Right kidney (tissue), 1 donor: ENCODE results near the gene IQSEC1.

Experiments used
- DNase-seq: peaks from one replicate; pipeline ENCODE4 v3.0.0-alpha.2; 2016

The IQSEC1 gene

DNA sequence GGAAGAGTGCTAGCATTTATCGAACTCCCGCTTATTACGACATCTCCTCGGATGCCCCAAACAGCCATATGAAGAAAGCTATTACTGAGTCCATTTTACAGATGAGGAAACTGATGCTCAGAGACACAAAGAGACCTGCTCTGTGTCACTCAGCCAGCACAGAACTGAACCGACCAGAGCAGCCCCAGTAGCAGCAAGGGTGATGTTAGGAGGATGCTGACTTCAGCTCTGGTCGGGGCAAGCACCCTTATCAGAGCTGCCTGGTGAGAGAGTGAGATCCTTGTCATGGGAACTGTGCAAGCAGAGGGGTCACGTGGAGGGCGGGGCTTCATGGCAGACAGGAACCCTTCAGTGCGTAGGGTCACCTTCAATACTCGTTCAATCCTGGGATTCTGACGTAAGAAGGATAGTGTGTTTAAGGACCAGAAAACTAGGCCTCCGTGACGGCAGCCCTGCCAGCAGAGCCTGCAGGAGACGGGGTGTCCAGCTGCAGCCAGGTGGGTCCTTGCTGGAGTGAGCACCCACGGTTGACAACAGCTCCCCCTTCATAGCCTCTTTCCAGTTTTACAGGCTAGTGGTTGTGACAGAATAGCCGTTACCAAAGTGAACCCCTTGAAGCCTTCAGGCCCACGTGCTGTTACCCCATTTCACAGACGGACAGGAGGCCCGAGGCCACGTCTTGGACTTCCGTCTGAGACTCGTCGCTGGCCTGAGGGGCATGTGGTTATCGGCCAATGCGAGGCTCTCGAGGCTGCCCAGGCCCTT lies 12.0 kb upstream of the IQSEC1 start:
- DNase-seq = no peak

- no peak for DNase-seq
Measured at GRCh38 chr3:13083898-13084297, 10.7 kb upstream of the IQSEC1 start.

GRCh38 chr3:13083254-13083653 lies 10.0 kb upstream of the IQSEC1 start:
- DNase-seq = no peak

DNA sequence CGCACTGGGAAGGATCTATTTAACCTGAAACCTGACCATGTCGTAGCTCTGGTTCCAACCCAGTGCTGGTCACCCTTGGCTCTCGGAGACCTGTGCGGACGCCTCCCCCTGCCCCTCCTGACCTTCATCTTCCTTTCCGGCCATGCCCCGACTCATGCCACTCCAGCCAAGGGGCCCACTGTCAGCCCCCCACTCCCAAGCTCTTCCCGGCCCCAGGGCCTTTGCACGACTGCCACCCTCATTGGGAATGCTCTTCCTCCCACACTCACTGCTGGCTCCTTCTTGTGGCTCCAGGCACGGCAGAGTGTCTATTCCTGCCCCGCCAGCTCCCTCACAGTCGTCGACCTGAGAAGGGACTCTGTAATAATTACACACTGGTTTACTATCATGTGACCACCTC lies 9.4 kb upstream of the IQSEC1 start:
- no peak for DNase-seq

DNA sequence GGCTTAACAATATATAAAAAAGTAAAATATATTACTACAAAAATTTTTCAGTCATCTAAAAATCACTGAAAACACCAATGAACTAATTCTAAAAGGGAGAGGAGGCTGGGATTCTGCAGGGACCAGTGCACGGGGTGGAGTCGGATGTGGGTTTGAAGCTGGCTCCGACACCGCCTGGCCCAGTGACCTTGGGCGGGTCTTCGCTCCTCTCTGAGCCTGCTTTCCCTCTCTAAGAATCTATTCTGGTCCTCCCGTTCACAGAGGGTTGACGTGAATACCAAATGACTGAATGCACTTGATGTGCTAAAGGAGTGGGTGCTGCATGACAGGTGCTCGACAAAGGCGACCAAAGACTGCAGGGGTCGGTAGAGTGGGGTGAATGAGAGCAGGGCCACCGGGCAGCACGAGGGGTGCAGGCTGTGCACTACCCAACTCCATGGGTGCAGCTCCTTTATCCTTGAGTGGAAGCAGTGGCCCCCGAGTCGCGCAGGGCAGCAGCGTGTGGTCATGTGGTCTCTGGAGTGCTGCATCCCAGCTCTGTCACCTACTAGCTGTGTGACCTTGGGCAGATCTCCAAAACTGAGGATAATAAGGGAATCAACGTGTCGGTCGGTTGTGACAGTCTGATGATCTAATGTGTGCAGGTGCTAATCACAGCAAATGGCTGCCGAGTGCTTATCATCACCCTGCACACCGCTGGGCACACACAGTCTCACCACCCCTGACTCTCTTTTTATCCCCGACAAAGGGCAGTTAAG lies 8.6 kb upstream of the IQSEC1 start:
- DNase-seq = no peak

GRCh38 chr3:13080591-13080990 lies 7.4 kb upstream of the IQSEC1 start:
- no peak for DNase-seq

DNA sequence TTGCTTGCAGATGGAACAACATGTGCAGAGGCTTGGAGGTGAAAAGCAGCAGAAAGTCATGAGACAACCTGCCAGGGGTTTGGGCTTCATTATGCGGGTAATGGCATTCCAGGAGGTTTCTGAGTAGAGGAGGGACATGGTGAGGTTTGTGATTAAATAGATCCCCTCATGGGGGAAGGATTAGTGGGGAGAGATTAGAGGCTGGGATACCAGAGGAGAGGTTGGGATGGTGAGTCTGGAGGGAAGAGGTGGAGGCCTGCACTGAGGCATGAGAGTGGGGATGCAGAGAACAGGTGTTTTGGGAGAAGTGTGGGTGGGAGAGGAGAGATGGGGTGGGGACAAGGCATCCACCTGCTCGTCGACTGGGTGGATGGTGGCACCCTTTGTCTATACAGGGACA lies 6.8 kb upstream of the IQSEC1 start:
- DNase-seq = no peak

DNA sequence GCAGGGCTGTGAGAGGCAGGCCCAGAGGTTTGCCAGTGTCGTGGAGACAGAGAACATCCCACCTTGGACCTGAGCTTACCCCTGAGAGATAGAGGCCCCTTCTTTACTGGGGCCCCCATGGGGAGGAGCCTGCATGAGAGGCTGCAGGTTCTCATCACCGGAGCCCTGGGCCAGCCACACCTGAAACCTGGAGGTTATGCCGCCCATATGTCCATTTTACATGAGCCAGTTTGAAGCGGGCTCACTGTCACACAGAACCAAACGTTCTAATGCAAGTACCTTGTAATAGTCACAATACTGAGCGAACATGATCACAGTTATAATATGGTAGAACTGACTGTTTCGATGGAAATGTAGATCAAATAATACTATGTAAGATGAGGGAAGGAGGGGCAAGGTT lies 6.3 kb upstream of the IQSEC1 start:
- DNase-seq = no peak

DNA sequence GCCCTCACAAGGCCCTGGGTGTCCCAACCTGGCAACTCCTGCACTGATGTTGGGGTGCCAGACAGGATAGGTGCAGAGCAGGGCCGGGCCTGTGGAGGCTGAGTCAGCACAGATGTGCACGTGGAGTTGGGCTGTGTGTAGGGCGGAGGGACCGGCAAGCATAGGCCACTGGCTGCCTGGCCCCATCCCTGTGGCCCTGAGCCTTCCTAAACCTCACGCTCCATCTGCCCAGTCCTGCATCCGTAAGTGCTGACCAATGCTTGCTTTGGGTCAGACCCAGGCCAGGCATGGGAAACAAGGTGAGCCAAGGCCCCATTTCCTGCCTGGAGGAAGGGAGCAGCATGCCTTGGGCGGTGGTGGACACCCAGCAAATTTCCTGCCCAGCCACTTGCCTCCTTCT lies 5.8 kb upstream of the IQSEC1 start:
- no peak for DNase-seq

GRCh38 chr3:13078163-13078905 lies 5.1 kb upstream of the IQSEC1 start:
- DNase-seq = no peak

DNA sequence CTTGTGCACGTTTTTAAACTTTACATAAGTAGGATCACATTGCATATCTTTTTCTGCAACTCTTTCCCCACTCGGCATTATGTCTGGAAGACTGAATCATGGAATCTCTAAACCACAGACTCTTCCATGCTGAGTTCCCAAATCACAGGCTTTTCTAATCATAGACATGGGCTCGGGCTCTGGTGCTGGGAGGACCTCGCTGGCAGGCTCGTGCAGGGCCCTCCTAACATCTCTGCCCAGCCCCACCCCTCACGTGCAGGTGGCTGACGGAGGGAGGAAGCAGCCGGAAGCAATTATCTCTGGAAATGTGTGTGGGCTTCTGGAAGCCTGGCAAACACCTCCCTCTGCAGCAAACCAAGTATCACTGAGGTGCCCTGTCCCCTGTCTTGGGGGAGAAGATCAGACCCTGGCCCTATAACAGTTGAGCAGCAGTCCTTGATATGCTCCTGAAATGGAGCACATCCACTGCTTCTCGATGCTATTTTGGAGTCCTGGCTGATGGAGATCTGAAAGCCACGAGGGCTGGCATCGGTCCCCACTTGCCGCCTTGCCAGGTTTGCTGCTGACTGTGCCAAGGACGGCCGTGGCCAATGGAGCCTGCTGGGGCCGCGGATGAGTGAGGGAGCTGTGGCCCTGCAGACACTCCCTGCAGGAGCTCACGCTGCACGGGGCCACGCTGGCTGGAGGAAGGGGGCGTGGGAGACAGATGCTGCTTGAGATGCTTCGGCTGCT lies 4.4 kb upstream of the IQSEC1 start:
- DNase-seq = no peak

DNA sequence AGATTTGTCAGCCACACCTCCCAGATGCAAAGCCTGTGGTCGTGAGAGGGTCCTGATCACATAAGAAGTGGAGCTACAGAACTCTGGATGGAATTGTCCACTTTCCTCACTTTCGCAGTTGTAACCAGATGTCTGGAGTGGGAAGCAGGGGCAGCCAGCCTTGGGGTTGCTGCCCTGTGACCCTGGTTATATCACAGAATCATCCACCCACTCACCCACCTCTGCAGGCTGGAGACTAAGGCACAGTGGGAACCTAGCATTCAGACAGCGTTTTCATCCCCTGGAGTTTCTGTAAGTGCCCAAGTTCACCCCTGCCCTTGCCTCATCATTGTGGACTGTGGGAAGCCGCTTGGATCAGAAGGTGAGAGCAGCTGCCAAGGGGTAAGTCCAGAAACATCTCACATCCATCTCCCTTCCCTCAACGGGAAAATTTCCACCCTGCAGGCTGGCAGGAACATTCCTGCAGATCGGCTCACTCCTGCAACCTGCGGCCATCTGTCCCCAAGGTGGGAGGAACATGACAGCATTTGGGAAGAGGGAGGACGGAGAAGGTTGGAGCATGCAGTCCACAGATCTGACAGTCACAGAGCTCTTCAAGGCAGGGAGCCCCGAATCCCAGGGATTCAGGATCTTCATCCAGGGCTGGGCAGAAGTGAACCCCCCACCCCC lies 2.9 kb upstream of the IQSEC1 start:
- no peak for DNase-seq

DNA sequence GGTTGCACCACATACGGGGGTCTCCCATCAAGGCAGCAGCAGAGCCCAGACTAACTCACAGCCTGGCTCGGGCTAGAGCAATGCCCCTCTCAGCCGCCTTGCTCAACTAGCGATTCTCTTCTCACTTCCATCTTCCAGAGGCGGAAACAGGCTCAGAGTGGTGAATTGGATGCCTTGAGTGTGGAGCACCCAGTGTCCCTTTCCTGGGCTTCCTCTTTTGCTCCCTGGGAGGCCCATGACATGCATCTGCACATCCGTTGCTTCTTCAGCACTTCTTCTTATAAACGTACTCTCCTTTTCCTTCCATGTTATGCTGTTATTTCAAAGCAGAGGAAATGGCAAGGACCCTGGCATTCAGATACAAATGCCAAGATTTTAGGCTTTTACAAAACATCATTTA lies 2.1 kb upstream of the IQSEC1 start:
- no peak for DNase-seq

GRCh38 chr3:13074006-13074375 lies 762 bp upstream of the IQSEC1 start:
- DNase-seq = no peak

DNA sequence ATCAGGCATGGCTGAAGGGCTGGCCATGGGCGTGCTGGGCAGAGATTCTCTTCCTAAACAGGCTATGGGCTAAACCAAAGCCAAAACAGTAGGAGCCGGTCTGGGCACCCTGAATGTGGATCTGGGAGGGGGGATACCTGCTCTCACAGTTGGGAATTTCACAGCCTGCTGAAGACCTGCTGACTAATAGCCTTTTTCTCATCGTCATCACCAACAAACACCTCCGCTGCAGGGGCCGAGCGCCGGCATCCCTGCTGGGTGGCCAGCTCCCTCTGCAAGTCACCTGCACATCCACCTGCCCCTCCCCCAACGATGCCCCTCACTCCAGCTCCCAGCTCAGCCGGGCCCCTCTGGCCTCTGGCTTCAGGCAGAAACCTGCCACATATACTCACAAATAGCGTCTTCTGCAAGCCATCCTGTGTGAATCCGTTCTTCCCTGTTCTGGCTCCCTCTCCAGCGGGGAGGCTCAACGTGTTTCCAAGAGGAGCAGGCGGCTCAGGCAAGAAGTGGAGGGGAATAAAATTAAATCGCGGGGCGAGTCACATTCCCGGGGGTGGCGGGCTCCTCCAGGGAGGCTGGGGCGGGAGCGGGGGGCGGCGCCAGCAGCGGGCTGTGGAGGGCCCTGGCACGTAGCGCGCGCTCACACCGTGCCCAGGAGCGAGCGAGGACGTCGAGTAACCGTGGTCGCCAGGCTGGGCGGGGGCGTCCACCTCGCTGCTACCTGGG lies 466 bp downstream of the IQSEC1 start:
- no peak for DNase-seq

GRCh38 chr3:13072239-13072599 lies 1.0 kb downstream of the IQSEC1 start:
- no peak for DNase-seq

GRCh38 chr3:13071695-13072094 lies 1.5 kb downstream of the IQSEC1 start:
- DNase-seq = no peak

DNA sequence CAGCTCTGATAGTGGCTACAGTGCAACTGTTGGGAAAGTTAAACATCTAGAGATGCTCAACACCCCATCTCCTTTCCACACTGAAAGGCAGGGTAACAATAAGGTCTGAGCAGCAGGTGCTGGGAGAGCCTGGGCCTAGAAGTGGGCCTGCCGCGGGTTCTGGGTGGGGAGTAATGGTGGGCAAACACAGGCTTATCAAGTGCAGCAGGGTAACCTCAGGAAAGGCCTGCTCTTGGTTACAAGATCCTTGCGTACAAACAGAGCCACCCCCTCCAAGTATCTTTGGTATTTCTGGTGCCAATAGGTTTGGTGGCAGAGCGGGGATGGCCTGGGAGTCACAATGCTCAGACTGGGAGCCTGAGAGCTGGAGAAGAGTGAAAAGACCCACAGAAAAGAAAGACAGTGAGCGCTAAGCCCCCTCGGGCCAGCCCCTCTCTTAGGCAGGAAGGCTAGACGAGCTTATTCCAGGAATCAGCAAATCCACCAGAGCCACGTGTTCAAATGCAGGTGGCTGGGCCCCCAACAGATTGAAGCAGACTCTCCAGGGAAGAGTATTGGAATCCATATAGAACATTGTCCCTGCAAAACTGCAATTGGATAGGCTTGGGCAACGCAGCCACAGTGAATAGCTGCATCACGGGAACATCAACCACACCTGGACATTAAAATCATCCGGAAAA lies 2.7 kb downstream of the IQSEC1 start:
- DNase-seq = no peak

DNA sequence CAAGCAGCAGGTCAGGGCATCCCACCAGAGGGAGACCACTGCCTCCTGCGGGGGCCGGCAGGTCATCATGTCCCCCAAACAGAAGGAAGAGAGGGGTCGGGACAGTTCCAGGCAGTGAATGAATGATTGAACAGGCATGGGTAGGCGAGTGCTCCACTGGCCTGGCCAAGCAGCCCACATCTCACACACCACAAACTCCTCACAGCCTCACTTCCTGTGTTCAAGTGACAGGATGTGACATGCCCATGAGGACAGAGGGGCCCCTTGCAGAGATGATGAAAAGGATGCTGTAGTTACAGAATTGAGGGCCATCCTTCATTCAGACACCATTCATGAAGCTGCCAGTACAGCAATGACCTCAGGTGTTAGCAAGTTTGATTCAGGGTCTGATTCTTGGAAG lies 3.7 kb downstream of the IQSEC1 start:
- no peak for DNase-seq

- no peak for DNase-seq
Measured at GRCh38 chr3:13068269-13069010, 4.8 kb downstream of the IQSEC1 start.
